HCT116 (cell line): ENCODE results near the gene SEC24D.

ENCODE experiments used
- POLR2A ChIP-seq: IDR thresholded peaks from 2 replicates; pipeline ENCODE4 v1.7.0; 2011; ENCODE audit warnings: borderline replicate concordance; ENCODE audit not compliant: insufficient read depth, insufficient read length; ENCODE audit errors: extremely low read depth
- SP1 ChIP-seq: IDR thresholded peaks from 2 replicates; pipeline ENCODE4 v1.6.1; 2012; ENCODE audit warnings: low read depth
- TF ChIP-seq, protein P1 (sequence below), 3 experiments: fragments of 200-600 bp in 1 of 3; sonication (generic) in 1 of 3; IDR thresholded peaks in 2 of 3; conservative IDR thresholded peaks in 1 of 3; 2 replicates each; pipeline ENCODE4 v1.5.1; 2012 to 2017; ENCODE audit warnings: low read depth in 2 of 3, low read length in 2 of 3, antibody characterized with exemption in 1 of 3, borderline replicate concordance in 1 of 3, control low read depth in 1 of 3, mild to moderate bottlenecking in 1 of 3, mixed read lengths in 1 of 3, mixed run types in 1 of 3, moderate library complexity in 1 of 3; ENCODE audit not compliant: insufficient read depth in 1 of 3

DNA sequence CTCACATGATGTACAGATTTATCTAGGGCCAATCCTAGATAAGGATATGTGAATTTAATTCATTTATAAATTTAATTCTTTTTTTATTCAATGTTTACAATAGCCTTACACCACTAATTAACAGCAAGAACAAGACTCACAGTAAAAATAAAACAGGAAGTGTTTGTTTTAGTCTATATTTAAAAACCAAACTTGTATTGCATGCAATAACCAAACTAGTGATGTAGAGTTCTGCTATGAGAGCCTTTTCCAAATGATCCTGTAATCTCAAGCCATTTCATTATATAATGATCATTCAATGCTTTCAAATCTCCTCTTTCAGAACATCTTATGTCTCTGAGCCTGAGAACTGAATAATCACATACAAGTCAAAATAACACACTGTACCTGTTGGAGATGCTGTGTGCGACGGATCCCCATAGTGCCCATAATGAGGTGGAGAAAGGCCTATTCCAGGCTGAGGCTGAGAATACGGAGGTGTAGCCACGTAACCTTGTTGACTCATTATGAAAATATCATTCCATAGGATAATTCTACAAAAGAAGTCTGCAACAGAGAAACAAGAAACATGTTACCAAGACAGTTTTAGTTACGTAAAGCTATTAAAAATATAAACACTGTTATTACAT is 2.6 kb downstream of the SEC24D start:
- TF ChIP-seq POLR2A = no peak
- TF ChIP-seq, protein P1, sequence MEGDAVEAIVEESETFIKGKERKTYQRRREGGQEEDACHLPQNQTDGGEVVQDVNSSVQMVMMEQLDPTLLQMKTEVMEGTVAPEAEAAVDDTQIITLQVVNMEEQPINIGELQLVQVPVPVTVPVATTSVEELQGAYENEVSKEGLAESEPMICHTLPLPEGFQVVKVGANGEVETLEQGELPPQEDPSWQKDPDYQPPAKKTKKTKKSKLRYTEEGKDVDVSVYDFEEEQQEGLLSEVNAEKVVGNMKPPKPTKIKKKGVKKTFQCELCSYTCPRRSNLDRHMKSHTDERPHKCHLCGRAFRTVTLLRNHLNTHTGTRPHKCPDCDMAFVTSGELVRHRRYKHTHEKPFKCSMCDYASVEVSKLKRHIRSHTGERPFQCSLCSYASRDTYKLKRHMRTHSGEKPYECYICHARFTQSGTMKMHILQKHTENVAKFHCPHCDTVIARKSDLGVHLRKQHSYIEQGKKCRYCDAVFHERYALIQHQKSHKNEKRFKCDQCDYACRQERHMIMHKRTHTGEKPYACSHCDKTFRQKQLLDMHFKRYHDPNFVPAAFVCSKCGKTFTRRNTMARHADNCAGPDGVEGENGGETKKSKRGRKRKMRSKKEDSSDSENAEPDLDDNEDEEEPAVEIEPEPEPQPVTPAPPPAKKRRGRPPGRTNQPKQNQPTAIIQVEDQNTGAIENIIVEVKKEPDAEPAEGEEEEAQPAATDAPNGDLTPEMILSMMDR (IDR thresholded peaks at IDR 0.05 in 2 of 3, conservative IDR thresholded peaks at IDR 0.05 in 1 of 3; ENCODE audit: borderline replicate concordance in 1 of 3, insufficient read depth in 1 of 3, low read depth in 2 of 3, low read length in 2 of 3) = no peak
- TF ChIP-seq SP1 = no peak
